Measurements from ENCODE around the gene ABCA6.

DNA sequence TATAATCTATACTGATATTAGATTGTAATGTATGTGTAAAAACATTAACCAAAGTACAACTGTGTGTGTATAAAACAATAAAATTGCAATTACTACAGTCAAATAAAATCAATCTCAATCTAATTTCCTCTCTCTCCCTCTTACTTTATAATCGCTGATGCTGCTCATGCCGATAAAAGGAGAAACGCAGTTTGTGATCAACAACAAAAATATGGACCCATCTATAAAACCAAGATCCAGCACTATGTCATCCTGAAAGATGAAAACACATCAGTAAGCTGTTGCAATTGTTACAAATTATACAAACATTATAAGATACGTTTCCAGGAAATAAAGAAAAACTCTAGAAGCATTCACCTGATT is 33.5 kb upstream of the ABCA6 start:
- TF ChIP-seq EZH2 (IDR thresholded peaks at IDR 0.05; ENCODE audit: insufficient read depth, poor library complexity, severe bottlenecking) (no peak), EZH2phosphoT487 (IDR thresholded peaks at IDR 0.05; ENCODE audit: insufficient read depth, low read depth) (no peak)

Data from GM23248 (cell line).